ENCODE data around the gene NEO1.

- TF ChIP-seq SIN3A (IDR thresholded peaks at IDR 0.05; ENCODE audit: borderline replicate concordance, insufficient read depth, low read length) (no peak), REST (IDR thresholded peaks at IDR 0.05; ENCODE audit: insufficient read depth in 1 of 2, low read depth in 2 of 2, low read length in 2 of 2) (no peak), POLR2AphosphoS5 (IDR thresholded peaks at IDR 0.05; ENCODE audit: low read depth, low read length) (no peak), TAF1 (IDR thresholded peaks at IDR 0.05; ENCODE audit: borderline replicate concordance, insufficient read depth, low read length) (no peak), FOXP2 (optimal IDR thresholded peaks at IDR 0.05; ENCODE audit: borderline replicate concordance, extremely low read depth, extremely low read length, insufficient read depth) (no peak)
These were observed 20.6 kb upstream of the NEO1 start for GRCh38 chr15:73031648-73032047.

Measured in PFSK-1 (cell line).